OCI-LY7 (cell line): ENCODE results near the gene SH2D1B.

ENCODE experiments used
- EZH2phosphoT487 ChIP-seq: fragments of 200-600 bp; sonication (generic); IDR thresholded peaks from 2 replicates; pipeline ENCODE4 v1.6.1; 2018; ENCODE audit warnings: low read depth, borderline replicate concordance, mild to moderate bottlenecking, mixed run types, antibody characterized with exemption, low read length, moderate library complexity, mixed read lengths
- TF ChIP-seq, protein P1 (sequence below): fragments of 200-600 bp; sonication (generic); conservative IDR thresholded peaks from 2 replicates; pipeline ENCODE4 v1.5.1; 2014; ENCODE audit warnings: mild to moderate bottlenecking, antibody characterized with exemption, low read length, moderate library complexity, mixed read lengths

- TF ChIP-seq, protein P1, sequence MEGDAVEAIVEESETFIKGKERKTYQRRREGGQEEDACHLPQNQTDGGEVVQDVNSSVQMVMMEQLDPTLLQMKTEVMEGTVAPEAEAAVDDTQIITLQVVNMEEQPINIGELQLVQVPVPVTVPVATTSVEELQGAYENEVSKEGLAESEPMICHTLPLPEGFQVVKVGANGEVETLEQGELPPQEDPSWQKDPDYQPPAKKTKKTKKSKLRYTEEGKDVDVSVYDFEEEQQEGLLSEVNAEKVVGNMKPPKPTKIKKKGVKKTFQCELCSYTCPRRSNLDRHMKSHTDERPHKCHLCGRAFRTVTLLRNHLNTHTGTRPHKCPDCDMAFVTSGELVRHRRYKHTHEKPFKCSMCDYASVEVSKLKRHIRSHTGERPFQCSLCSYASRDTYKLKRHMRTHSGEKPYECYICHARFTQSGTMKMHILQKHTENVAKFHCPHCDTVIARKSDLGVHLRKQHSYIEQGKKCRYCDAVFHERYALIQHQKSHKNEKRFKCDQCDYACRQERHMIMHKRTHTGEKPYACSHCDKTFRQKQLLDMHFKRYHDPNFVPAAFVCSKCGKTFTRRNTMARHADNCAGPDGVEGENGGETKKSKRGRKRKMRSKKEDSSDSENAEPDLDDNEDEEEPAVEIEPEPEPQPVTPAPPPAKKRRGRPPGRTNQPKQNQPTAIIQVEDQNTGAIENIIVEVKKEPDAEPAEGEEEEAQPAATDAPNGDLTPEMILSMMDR: no peak
- no peak for TF ChIP-seq EZH2phosphoT487
These were observed 25.4 kb downstream of the SH2D1B start for GRCh38 chr1:162386292-162387225.
